Neural crest cell (in vitro differentiated cells): ENCODE results near the gene OR2M3. TPM values are rescaled to one million over a fixed set of nuclear protein-coding genes. Genes with fewer than 3 reads are reported as not detected.

ENCODE experiments used
- DNase-seq: peaks from one replicate; pipeline ENCODE4 v3.0.0; 2021; ENCODE audit warnings: low read depth, mixed read lengths, low spot score
- H3K27ac Mint-ChIP-seq: one replicate; pipeline ENCODE4 v1.8.0; 2021; ENCODE audit warnings: mild to moderate bottlenecking, mixed read lengths; ENCODE audit not compliant: unreplicated experiment
- H3K27me3 Mint-ChIP-seq: 2 replicates; pipeline ENCODE4 v1.8.0; 2021; ENCODE audit warnings: low read depth, mild to moderate bottlenecking, mixed read lengths
- H3K36me3 Mint-ChIP-seq: 2 replicates; pipeline ENCODE4 v1.8.0; 2021; ENCODE audit warnings: low read depth, mild to moderate bottlenecking, mixed read lengths
- H3K4me1 Mint-ChIP-seq: 2 replicates; pipeline ENCODE4 v1.8.0; 2021; ENCODE audit warnings: mixed read lengths
- H3K4me3 Mint-ChIP-seq: one replicate; pipeline ENCODE4 v1.8.0; 2021; ENCODE audit warnings: mild to moderate bottlenecking, mixed read lengths
- H3K9me3 Mint-ChIP-seq: 2 replicates; pipeline ENCODE4 v1.8.0; 2021; ENCODE audit warnings: mixed read lengths
- total RNA-seq: library from RNA; stranded (reverse); gene quantifications from 2 replicates; pipeline ENCODE4 v1.2.1, GENCODE V29; 2021
- TF ChIP-seq, protein P1 (sequence below): fragments of 200-600 bp; sonication (generic); conservative IDR thresholded peaks from 2 replicates; pipeline ENCODE4 v1.5.0; 2021; ENCODE audit warnings: antibody characterized with exemption, mild to moderate bottlenecking

OR2M3 gene
- total RNA-seq, 1 donor from 2014 or later = not detected

DNA sequence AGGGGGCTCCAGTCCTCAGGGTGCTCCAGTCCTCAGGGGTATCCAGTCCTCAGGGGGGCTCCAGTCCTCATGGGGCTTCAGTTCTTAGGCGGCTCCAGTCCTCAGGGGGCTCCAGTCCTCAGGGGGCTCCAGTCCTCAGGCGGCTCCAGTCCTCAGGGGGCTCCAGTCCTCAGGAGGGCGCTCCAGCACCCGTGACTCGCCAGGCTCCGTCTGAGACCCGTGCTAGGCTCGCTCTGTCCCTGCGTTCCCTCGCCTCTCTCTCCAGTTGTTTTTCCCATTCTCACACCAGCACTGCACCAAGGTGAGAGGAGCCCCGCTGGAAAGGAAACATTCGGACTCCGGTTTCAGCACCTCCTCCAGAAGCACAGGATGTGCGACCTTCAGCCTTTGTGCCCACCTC lies 31.9 kb upstream of the OR2M3 start:
- peaks cover 5% of the 10 kb centered on the region for H3K9me3 Mint-ChIP-seq
- H3K36me3 Mint-ChIP-seq = peaks cover 6% of the 10 kb centered on the region
- H3K4me3 Mint-ChIP-seq = no peak overlapping the region
- DNase-seq = no peak
- no peak overlapping the region for H3K27ac Mint-ChIP-seq
- no peaks in the 10 kb centered on the region for H3K4me1 Mint-ChIP-seq
- no peaks in the 10 kb centered on the region for H3K27me3 Mint-ChIP-seq
- TF ChIP-seq, protein P1, sequence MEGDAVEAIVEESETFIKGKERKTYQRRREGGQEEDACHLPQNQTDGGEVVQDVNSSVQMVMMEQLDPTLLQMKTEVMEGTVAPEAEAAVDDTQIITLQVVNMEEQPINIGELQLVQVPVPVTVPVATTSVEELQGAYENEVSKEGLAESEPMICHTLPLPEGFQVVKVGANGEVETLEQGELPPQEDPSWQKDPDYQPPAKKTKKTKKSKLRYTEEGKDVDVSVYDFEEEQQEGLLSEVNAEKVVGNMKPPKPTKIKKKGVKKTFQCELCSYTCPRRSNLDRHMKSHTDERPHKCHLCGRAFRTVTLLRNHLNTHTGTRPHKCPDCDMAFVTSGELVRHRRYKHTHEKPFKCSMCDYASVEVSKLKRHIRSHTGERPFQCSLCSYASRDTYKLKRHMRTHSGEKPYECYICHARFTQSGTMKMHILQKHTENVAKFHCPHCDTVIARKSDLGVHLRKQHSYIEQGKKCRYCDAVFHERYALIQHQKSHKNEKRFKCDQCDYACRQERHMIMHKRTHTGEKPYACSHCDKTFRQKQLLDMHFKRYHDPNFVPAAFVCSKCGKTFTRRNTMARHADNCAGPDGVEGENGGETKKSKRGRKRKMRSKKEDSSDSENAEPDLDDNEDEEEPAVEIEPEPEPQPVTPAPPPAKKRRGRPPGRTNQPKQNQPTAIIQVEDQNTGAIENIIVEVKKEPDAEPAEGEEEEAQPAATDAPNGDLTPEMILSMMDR = no peak

DNA sequence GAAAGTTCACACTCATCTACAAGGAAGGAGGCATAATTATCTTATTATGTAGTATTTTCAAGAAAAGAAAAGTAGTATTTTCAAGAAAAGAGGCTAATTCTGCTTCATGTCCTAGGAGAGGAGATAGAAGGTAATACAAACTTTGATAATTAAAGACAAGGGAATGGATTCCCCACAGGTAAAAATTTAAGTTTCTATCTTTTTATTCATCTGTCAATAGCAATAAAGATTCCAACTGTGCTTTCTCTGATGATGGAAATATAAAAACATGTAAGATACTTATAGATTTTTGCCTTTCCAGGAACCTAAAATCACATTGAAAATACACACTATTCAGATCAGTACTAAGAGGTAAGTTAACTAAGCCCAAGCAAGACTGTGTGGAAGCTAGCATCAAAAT lies 22.5 kb upstream of the OR2M3 start, which contains the start of gene OR2M2:
Gene OR2M2 (plus strand): TSS at position 301 of the 400 bp plus-strand sequence. CDS start 5,165 bp downstream, outside the sequence.
- Mint-ChIP-seq H3K4me3 (no peak within 1 kb of the TSS), H3K27me3 (no peaks in the 10 kb centered on the region), H3K4me1 (no peaks in the 10 kb centered on the region), H3K9me3 (peaks cover 9% of the 10 kb centered on the region), H3K27ac (no peak within 1 kb of the TSS), H3K36me3 (no peaks in the 10 kb centered on the region)
- TF ChIP-seq, protein P1 = no peak
- no peak for DNase-seq

DNA sequence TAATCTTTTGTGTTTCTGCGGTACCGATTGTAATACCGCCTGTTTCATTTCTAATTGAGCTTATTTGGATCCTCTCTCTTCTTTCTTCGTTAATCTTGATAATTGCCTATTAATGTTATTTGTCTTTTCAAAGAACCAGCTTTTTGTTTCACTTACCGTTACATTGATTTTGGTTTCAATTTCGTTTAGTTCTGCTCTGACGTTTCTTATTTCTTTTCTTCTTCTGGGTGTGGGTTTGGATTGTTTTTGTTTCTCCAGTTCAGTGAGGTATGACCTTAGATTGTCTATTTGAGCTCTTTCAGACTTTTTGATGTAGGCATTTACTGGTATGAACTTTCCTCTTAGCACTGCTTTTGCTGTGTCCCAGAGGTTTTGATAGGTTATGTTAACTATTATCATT lies 13.1 kb upstream of the OR2M3 start:
- H3K36me3 Mint-ChIP-seq = peaks cover 19% of the 10 kb centered on the region
- H3K27ac Mint-ChIP-seq = no peak overlapping the region
- H3K27me3 Mint-ChIP-seq = no peaks in the 10 kb centered on the region
- no peak overlapping the region for H3K4me3 Mint-ChIP-seq
- DNase-seq = no peak
- H3K4me1 Mint-ChIP-seq = no peaks in the 10 kb centered on the region
- H3K9me3 Mint-ChIP-seq = peaks cover 30% of the 10 kb centered on the region
- TF ChIP-seq, protein P1 = no peak

DNA sequence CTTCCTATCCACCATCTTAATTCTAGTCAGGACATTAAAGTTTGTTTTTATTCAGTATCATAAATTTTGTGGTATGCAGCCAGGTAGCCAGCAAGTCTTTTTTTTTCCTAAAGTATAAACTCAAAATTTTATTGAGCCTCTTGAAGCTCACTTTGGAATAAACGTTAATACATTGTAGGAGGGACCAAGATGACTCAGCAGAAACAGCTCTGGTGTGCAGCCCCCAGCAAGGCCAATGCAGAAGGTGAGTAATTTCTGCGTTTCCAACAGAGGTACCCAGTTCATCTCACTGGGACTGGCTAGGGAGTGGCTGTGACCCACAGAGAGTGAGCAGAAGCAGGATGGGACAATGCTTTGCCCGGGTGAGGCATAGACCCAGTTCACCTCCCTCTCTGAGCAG lies 9.7 kb upstream of the OR2M3 start:
- Mint-ChIP-seq H3K36me3 (peaks cover 17% of the 10 kb centered on the region), H3K27me3 (no peaks in the 10 kb centered on the region), H3K9me3 (peaks cover 23% of the 10 kb centered on the region), H3K4me1 (no peaks in the 10 kb centered on the region), H3K4me3 (no peak overlapping the region), H3K27ac (no peak overlapping the region)
- DNase-seq = no peak
- TF ChIP-seq, protein P1 = no peak

DNA sequence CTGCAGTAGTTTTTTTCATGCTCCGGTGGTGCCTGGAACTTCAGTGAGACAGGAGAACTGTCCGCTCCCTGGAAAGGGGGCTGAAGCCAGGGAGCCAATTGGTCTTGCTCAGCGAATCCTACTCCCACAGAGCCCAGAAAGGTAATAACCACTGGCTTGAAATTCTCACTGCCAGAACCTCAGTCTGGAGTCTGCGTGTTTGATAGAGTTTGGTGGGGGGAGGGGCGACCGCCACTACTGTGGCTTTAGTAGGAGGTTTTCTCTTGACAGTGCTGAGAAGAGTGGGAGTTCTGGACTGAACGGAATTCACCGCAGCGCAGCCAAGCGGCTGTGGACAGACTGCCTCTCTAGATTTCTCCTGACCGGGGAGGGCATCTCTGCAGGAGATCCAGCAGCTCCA lies 8.0 kb upstream of the OR2M3 start:
- TF ChIP-seq, protein P1 = no peak
- Mint-ChIP-seq H3K27ac (no peak overlapping the region), H3K4me3 (no peak overlapping the region), H3K9me3 (peaks cover 19% of the 10 kb centered on the region), H3K27me3 (no peaks in the 10 kb centered on the region), H3K36me3 (peaks cover 12% of the 10 kb centered on the region), H3K4me1 (no peaks in the 10 kb centered on the region)
- DNase-seq = no peak

DNA sequence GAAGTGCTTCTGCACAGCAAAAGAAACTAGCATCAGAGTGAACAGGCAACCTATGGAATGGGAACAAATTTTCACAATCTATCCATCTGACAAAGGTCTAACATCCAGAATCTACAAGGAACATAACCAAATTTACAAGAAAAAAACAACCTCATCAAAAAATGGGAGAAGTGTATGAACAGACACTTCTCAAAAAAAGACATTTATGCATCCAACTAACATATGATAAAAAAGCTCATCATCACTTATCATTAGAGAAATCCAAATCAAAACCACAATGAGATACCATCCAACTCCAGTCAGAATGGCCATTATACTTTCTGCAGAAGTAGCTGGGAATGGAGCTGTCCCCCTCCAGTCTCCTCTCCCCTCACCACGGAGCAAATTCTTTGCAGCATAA lies 2.9 kb upstream of the OR2M3 start:
- DNase-seq = no peak
- Mint-ChIP-seq H3K4me1 (no peaks in the 10 kb centered on the region), H3K36me3 (peaks cover 5% of the 10 kb centered on the region), H3K9me3 (peaks cover 18% of the 10 kb centered on the region), H3K4me3 (no peak overlapping the region), H3K27me3 (no peaks in the 10 kb centered on the region), H3K27ac (no peak overlapping the region)
- TF ChIP-seq, protein P1 = no peak
